NCI-H128 (cell line): ENCODE data around the gene C3.
"Not testable (repeated sequence)": the region's sequence is repeated elsewhere in the genome, so short reads cannot be mapped to it uniquely, and the experiment has no call there.

Experiments used
- DNase-seq: peaks from one replicate; lab custom pipeline; 2025; ENCODE audit not compliant: unreplicated experiment; lab: John Stamatoyannopoulos, UW

C3 gene

GRCh38 chr19:6693056-6693471, 27.4 kb downstream of the C3 start:
- no peak for DNase-seq

GRCh38 chr19:6692027-6692426, 28.4 kb downstream of the C3 start:
- DNase-seq = no peak

DNA sequence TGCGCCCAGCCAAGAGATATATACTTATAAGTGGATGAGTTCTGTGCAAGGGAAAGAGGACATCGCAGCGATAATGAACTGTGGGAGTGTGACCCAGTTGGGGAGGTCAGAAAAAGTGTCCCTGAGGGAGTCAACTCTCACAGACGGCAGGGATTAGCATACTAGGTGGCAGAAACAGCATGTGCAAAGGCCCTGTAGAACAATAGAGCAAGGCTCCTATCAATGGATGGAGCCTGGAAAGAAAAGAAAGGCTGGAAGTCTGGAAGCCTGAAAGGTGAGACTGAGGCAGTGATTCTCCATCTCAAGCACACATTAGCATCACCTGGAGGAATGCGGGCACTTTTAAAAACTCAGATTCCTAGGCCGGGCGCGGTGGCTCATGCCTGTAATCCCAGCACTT, 29.1 kb downstream of the C3 start:
- DNase-seq = no peak

DNA sequence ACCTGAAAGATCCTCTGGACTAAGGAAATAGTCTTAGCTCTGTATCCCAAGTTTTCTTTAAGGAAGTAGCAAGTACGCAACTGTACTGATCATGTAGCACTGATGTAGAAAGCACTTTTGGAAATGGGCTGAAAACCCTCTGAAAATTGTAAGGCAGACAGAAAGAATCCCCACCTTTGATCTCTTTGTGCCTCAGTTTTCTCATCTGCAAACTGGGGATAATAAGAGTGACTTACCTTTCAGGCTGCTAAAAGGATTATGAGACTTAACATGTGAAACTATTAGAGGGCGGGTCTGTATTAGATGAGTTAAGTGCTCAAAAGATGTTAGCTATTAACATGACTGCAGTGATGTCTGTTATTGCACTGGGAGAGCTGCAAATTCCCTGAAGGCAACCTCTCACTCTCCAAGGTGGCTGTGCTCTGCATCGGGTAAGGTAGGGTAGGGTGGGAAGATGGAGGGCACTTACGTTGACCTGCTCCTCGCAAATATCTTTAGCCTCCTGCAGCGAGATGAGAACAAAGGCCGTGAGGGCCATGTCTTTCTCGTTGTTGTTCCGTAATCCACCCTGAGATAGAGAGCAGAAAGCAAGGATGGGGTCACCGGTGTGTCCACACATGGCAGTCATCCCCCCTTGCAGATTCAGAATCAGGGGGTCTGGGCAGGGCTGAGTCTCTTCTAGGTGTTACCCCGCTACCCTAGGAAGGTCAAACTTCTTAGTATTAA, 30.1 kb downstream of the C3 start:
- no peak for DNase-seq

GRCh38 chr19:6687114-6687513, 33.3 kb downstream of the C3 start:
- DNase-seq = no peak

DNA sequence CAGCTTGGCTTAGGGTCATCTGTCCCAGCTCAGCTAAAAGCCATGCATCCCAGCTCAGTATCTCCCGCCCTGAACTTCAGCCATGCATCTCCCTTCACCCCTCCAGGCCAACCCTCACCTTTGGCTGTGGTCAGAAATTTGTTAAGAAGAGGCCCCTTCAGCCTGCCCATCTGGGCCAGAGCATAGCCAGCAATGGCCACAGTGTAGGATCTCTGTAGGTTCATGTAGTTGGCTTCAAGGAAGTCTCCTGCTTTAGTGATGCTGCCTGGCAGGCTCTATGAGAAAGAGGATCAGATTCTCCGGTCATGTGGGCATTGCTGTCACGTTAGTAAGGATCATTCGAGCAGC, 33.8 kb downstream of the C3 start:
- DNase-seq = no peak

- no peak for DNase-seq
Measured at GRCh38 chr19:6685962-6686627, 34.4 kb downstream of the C3 start.

- no peak for DNase-seq
Measured at GRCh38 chr19:6685482-6685881, 35.0 kb downstream of the C3 start.

DNA sequence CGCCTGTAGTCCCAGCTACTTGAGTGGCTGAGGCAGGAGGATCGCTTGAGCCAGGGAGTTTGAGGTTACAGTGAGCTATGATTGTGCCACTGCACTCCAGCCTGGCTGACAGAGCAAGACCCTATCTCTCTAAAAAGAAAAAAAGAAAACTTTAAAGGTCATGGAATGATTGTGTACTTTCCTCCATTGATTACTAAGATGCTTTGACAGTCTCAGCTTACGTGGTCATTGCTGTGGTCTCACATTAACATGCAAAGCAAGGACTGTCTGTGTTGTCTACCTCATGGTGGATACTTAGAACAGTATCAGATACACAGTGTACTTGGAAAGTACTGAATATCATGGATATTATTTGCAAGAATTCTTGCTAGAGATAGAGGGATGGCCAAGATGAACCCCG, 36.5 kb downstream of the C3 start:
- DNase-seq = no peak

DNA sequence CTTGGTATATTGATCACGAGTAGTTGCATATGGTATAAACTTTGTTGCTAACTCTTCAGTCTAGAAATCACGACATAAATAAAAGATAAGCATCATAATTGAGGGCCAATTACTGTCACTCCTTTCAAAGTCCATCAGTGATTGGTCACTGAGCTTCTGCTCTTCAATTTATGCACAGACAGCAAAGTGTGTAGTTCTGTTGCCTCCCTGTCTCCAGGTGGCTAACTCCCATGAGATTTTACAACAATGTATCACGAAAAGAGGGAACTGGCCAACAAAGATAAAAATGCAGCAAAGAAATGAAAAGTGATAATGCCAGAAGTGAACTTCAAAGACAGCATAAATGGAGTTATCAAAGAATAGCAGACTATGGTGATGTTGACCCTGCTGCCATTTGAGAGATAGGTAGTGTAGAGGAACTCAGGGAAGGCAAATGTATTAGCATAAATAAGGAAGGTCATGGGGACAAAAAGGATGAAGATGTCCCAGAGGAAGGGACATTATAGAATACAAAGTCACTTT, 37.8 kb downstream of the C3 start:
- no peak for DNase-seq

- no peak for DNase-seq
Measured at GRCh38 chr19:6680141-6680540, 40.3 kb downstream of the C3 start.

DNA sequence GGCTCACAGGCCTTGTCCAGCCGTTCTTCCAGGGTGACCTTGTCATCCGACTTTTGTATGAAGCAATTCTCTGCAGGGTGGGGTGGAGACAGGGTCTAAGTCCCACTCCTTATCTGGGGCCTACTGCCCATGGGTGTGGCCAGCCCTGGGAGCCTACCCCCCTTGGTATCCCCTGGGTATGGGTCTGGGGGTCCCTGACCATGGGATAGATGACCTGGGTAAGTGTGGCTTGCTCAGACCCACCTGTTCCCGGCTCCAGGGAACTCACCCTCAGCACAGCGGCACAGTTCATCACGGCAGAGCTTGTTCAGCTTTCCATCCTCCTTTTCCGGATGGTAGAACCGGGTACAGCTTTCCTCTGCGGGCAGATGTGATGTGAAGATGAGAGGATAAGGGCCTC, 41.3 kb downstream of the C3 start:
- no peak for DNase-seq

DNA sequence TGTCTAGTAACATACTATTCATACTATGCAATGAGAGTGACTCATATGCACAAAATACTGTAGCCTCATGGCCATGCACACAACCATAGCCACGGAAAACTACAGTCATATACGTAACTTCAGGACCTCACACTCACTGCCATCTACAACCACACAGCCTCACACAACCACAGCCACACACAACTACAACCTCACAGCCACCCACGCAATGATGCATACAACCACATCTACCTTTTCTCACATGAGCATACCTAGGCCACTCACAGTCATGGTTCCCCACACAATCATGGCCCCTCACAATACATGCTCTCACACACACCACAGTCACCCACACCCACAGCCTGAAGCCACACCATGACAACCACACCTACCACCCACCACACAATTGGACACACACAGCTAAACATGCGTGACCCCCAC, 41.8 kb downstream of the C3 start:
- DNase-seq = no peak

GRCh38 chr19:6677883-6678689, 42.4 kb downstream of the C3 start:
- no peak for DNase-seq

DNA sequence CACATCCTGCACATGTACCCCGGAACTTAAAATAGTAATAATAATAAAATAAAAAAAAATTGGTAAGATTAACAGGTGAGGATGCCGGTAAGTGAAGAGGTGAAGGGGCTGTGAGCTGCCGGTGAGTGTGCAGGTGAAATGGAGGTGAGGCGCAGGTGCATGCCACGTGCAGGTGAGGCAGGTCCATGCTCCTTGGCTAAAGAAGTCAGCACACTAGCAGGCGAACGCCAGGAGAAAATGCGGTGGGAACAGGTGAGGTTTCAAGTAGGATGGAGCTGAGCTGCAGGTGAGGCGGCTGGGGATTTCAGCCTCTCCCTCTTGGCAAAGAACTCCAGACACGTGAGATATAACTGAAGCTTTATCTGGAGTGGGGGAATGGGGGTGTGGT, 43.0 kb downstream of the C3 start:
- DNase-seq = no peak

DNA sequence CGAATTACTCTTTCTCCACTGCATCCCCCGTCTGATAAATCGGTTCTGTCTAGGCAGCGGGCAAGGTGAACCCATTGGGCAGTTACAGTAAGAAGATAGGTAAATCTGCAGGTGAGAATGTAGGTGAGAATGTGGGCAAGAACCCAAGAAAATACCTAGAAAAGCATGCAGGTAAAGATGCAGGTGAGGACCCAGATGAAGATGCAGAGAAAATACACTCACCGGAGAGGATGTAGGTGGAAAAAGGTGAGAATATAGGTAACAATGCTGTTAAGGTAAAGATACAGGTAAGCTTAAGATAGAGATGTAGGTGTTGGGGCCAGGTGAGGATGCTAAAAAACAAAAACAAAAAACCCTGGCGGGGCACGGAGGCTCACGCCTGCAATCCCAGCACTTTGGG, 44.2 kb downstream of the C3 start:
- DNase-seq = no peak

- DNase-seq = no peak
Measured at GRCh38 chr19:6674868-6675305, 45.6 kb downstream of the C3 start.

DNA sequence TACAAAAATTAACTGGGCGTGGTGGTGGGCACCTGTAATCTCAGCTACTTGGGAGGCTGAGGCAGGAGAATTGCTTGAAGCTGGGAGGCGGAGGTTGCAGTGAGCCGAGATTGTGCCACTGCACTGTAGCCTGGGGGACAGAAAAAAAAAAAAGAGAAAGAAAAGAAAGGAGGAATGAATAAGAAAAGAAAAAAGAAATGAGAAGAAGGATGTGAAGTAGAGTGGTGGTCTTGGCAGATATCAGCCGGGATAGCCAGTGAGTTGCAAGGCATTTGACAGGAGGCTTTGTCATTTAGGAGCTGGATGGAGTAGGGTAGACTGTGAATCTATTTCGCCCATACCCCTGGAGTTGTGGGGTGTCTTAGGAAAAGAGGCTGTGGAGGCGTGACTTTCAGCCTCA, 46.0 kb downstream of the C3 start:
- not testable (repeated sequence) for DNase-seq

DNA sequence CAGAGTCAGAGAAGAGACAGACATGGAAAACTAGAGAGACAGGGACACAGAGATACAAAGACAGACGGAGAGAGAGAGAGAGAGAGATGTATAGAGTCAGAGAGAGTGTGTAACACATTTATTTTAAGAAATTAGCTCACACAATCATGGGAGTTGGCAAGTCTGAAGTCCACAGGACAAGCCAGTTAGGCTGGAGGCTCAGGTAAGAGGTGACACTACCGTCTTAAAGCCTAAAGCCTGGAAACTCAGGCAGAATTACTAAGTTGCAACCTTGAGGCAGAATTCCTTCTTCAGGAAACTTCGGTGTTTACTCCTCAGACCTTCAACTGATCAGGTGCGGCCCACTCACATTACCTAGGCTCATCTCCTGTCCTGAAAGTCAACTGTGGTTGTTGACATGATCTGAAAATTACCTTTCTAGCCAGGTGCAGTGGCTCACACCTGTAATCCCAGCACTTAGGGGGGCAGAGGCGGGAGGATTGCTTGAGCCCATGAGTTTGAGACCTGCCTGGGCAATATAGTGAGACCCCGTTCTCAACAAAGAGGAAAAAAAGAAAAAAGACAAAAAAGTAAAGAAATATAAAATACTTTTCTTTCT, 47.7 kb downstream of the C3 start:
- no peak for DNase-seq

DNA sequence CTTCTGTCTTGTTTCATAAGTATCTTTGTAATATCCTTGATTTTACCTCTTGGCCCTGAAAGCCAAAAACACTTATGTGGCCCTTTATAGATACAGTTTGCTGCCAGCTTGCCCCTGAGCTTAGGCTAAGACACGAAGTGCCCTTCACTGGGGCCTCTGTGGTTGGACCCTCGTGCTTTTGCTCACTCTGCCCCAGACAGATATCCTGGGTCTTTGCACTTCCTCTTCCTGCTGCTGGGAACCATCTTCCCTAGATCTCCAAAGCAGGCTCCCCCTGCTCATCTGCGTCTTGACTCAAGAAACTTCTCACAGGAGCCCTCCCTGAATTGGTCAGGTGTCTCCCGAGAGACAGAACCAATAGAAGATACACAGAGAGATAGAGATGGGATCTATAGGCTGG, 48.5 kb downstream of the C3 start:
- DNase-seq = no peak

DNA sequence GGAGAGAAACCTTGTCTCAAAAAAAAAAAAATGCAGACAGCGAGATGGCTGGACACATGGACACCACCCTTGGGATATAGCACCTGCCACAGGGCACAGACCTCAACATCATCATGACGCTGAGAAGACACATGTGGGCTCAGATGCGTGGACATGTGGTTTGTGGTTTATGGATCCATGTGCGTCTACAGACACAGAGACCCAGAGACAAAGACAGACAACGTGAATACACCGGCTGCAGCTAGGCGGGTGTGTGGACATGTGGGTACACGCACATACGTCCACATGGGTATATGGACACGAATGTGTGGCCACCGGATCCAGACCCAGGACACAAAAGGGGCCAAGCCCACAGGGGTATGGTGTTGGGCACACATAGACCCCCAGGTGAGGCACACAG, 51.8 kb downstream of the C3 start:
- no peak for DNase-seq
